Measurements from ENCODE around the gene GFOD2. TPM values are rescaled to one million over a fixed set of nuclear protein-coding genes. Genes with fewer than 3 reads are reported as not detected.
"Not testable (repeated sequence)": the region's sequence is repeated elsewhere in the genome, so short reads cannot be mapped to it uniquely, and the experiment has no call there.

Gene GFOD2
- total RNA-seq, 2 experiments from 2014 or later = 12.5 to 14.2 TPM

DNA sequence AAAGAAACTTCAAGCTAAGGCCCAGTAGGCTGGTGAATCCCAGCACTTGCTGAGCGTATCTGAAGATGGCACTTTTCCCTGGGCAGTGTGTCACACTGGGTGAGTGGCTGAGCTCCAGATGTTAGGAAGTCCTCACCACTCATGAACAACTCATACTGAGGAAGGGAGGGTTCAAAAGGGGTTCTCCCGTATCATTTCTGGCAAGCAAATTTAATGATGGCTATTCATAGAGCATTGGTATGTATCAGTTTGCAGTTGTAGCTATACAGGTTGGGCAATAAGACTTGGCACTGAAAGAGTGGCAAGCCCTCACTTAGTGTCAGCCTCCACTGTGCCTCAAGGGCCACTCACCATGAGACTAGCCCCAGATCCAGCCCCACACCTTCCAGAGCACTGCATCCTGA, 10.7 kb downstream of the GFOD2 start:
- Mint-ChIP-seq H3K4me1 (peaks cover 8% of the 10 kb centered on the region), H3K27me3 (no peaks in the 10 kb centered on the region), H3K4me3 (no peak overlapping the region), H3K27ac (no peak overlapping the region), H3K36me3 (peaks cover 5% of the 10 kb centered on the region), H3K9me3 (no peaks in the 10 kb centered on the region)
- DNase-seq = no peak
- no peak for ATAC-seq (ENCODE audit: low read depth)
- POLR2A ChIA-PET = interaction anchor here (1.0 kb wide), 1 partner anchor 11 kb away, joined by 3 read pairs; the partner anchor contains the start of gene GFOD2

- no peaks in the 10 kb centered on the region for H3K27me3 Mint-ChIP-seq
- H3K4me3 Mint-ChIP-seq = no peak overlapping the region
- peaks cover 5% of the 10 kb centered on the region for H3K36me3 Mint-ChIP-seq
- ATAC-seq (ENCODE audit: low read depth) = no peak
- H3K9me3 Mint-ChIP-seq = no peaks in the 10 kb centered on the region
- POLR2A ChIA-PET = interaction anchor here (1.0 kb wide), 1 partner anchor 11 kb away, joined by 3 read pairs; the partner anchor contains the start of gene GFOD2
- H3K27ac Mint-ChIP-seq = no peak overlapping the region
- no peak for DNase-seq
- H3K4me1 Mint-ChIP-seq = peaks cover 14% of the 10 kb centered on the region
Measured at GRCh38 chr16:67707790-67708189, 11.3 kb downstream of the GFOD2 start.

DNA sequence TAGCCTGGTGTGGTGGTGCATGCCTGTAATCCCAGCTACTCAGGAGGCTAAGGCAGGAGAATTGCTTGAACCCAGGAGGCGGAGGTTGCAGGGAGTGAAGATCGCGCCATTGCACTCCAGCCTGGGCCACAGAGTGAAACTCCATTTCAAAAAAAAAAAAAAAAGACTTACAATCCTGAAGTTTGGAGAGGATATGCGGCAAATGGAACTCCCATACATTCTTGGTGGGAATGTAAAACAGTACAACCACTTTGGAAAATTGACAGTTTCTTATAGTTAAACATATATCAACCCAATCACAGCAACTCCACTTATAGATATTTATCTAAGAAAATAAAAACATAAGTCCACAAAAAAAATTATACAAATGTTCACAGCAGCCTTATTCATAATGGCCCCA, 11.9 kb downstream of the GFOD2 start:
- ATAC-seq (ENCODE audit: low read depth) (no peak), DNase-seq (no peak)
- POLR2A ChIA-PET = interaction anchor here (0.7 kb wide), 1 partner anchor 285 kb away, joined by 4 read pairs; no protein-coding TSS in a partner anchor
- Mint-ChIP-seq H3K27me3 (no peaks in the 10 kb centered on the region), H3K4me3 (no peak overlapping the region), H3K9me3 (no peaks in the 10 kb centered on the region), H3K27ac (no peak overlapping the region), H3K36me3 (peaks cover 5% of the 10 kb centered on the region), H3K4me1 (peaks cover 15% of the 10 kb centered on the region)

GRCh38 chr16:67704110-67704509, 15.0 kb downstream of the GFOD2 start:
- H3K4me1 Mint-ChIP-seq = peaks cover 13% of the 10 kb centered on the region
- peak overlapping the region; percentile 84 for H3K27ac Mint-ChIP-seq
- no peaks in the 10 kb centered on the region for H3K27me3 Mint-ChIP-seq
- H3K4me3 Mint-ChIP-seq = no peak overlapping the region
- no peaks in the 10 kb centered on the region for H3K9me3 Mint-ChIP-seq
- no peak for DNase-seq
- POLR2A ChIA-PET = interaction anchor here (2.3 kb wide), 1 partner anchor 15 kb away, joined by 9 read pairs; the partner anchor contains the start of gene GFOD2
- ATAC-seq (ENCODE audit: low read depth) = no peak
- no peaks in the 10 kb centered on the region for H3K36me3 Mint-ChIP-seq

DNA sequence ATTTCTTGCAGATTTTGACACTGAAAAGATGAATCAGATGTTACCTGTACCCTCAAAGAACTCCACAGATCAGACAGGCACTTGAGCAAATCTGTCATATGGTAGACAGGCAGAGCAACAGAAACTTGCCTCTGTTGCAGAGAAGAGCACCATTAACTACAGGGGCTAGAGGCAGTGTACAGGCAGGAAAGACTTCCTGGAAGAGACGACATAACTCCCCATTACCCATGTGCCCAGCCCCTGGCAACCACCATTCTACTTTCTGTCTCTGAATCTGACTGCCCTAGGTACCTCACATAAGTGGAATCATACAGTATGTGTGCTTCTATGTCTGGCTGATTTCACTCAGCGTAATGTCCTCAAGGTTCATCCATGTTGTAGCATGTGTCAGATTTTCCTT, 15.5 kb downstream of the GFOD2 start:
- Mint-ChIP-seq H3K36me3 (peaks cover 2% of the 10 kb centered on the region), H3K9me3 (no peaks in the 10 kb centered on the region), H3K27me3 (no peaks in the 10 kb centered on the region), H3K4me3 (peak overlapping the region; percentile 49), H3K27ac (peak overlapping the region; percentile 84), H3K4me1 (peaks cover 13% of the 10 kb centered on the region)
- POLR2A ChIA-PET = interaction anchor here (2.3 kb wide), 1 partner anchor 16 kb away, joined by 9 read pairs; the partner anchor contains the start of gene GFOD2
- DNase-seq (no peak), ATAC-seq (ENCODE audit: low read depth) (peak; percentile 93)

- POLR2A ChIA-PET = interaction anchor here (0.7 to 1.1 kb wide), 2 partner anchors 17 to 76 kb away, joined by 4 to 5 read pairs; partner anchors contain the start of gene GFOD2
- DNase-seq (no peak), ATAC-seq (ENCODE audit: low read depth) (no peak)
- Mint-ChIP-seq H3K36me3 (peaks cover 9% of the 10 kb centered on the region), H3K4me1 (peaks cover 13% of the 10 kb centered on the region), H3K9me3 (no peaks in the 10 kb centered on the region), H3K4me3 (no peak overlapping the region), H3K27ac (no peak overlapping the region), H3K27me3 (no peaks in the 10 kb centered on the region)
Measured at GRCh38 chr16:67702130-67702529, 17.0 kb downstream of the GFOD2 start.

DNA sequence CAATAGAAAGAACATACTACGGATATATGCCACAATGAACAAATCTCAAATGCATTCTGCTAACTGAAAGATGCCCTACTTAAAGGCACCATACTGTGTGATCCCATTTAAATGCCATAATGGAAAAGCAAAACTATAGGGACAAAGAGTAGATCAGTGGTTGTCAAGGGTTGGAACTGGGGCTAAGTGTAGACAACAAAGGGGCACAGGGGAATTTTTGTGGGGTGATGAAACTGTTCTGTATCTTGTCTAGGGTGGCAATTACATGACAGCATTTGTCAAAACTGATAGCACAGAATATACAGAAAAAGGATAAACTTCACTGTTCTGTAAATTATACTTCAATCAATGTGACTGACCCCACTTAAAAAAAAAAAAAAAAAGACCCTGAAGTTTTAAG, 17.7 kb downstream of the GFOD2 start:
- H3K36me3 Mint-ChIP-seq = peaks cover 9% of the 10 kb centered on the region
- POLR2A ChIA-PET = interaction anchor here (0.7 kb wide), 1 partner anchor 76 kb away, joined by 4 read pairs; no protein-coding TSS in a partner anchor
- H3K27me3 Mint-ChIP-seq = no peaks in the 10 kb centered on the region
- H3K9me3 Mint-ChIP-seq = no peaks in the 10 kb centered on the region
- no peak for DNase-seq
- H3K4me1 Mint-ChIP-seq = peaks cover 16% of the 10 kb centered on the region
- no peak overlapping the region for H3K4me3 Mint-ChIP-seq
- ATAC-seq (ENCODE audit: low read depth) = no peak
- no peak overlapping the region for H3K27ac Mint-ChIP-seq

- Mint-ChIP-seq H3K9me3 (no peaks in the 10 kb centered on the region), H3K27me3 (no peaks in the 10 kb centered on the region), H3K27ac (no peak overlapping the region), H3K36me3 (peaks cover 9% of the 10 kb centered on the region), H3K4me3 (no peak overlapping the region), H3K4me1 (peaks cover 16% of the 10 kb centered on the region)
- POLR2A ChIA-PET = no interaction called here
- DNase-seq (no peak), ATAC-seq (ENCODE audit: low read depth) (no peak)
Measured at GRCh38 chr16:67699265-67699664, 19.9 kb downstream of the GFOD2 start.

GRCh38 chr16:67697422-67698185, 21.5 kb downstream of the GFOD2 start:
- no peak overlapping the region for H3K27ac Mint-ChIP-seq
- peaks cover 3% of the 10 kb centered on the region for H3K4me1 Mint-ChIP-seq
- ATAC-seq (ENCODE audit: low read depth) = no peak
- H3K4me3 Mint-ChIP-seq = no peak overlapping the region
- H3K36me3 Mint-ChIP-seq = peaks cover 9% of the 10 kb centered on the region
- H3K9me3 Mint-ChIP-seq = no peaks in the 10 kb centered on the region
- no peak for DNase-seq
- no peaks in the 10 kb centered on the region for H3K27me3 Mint-ChIP-seq
- POLR2A ChIA-PET = interaction anchor here (0.5 kb wide), 1 partner anchor 9 kb away, joined by 4 read pairs; no protein-coding TSS in a partner anchor

GRCh38 chr16:67694611-67695010, 24.5 kb downstream of the GFOD2 start:
- H3K36me3 Mint-ChIP-seq = peaks cover 11% of the 10 kb centered on the region
- DNase-seq (no peak), ATAC-seq (ENCODE audit: low read depth) (no peak)
- H3K4me1 Mint-ChIP-seq = peaks cover 4% of the 10 kb centered on the region
- POLR2A ChIA-PET = interaction anchor here (0.6 kb wide), 1 partner anchor 397 kb away, joined by 5 read pairs; no protein-coding TSS in a partner anchor
- no peak overlapping the region for H3K4me3 Mint-ChIP-seq
- no peak overlapping the region for H3K27ac Mint-ChIP-seq
- no peaks in the 10 kb centered on the region for H3K27me3 Mint-ChIP-seq
- H3K9me3 Mint-ChIP-seq = no peaks in the 10 kb centered on the region

DNA sequence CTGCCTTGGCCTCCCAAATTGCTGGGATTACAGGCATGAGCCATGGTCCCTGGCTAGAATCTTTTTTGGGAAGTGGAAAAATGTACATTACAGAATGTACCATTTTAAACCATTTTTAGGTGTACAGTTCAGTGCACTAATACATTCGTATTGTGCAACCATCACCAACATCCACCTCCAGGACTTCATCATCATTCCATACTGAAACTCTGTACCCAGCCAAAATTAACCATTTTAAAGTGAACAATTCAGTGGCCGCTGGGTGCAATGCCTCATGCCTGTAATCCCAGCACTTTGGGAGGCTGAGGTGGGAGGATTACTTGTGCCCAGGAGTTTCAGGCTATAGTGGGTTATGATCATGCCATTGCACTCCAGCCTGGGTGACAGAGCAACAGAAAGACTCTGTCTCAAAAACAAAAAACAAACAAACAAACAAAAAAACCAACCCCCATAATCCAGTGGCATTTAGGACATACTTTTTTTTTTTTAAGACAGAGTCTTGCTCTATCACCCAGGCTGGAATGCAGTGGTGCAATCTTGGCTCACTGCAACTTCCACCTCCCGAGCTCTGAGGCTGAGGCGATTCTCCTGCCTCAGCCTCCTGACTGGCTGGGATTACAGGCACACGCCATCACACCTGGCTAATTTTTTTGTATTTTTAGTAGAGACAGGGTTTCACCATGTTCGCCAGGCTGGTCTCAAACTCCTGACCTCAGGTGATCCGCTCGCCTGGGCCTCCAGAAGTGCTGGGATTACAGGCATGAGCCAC, 25.4 kb downstream of the GFOD2 start:
- H3K4me3 Mint-ChIP-seq = not testable (repeated sequence)
- POLR2A ChIA-PET = interaction anchor here (0.9 kb wide), 1 partner anchor 446 kb away, joined by 4 read pairs; no protein-coding TSS in a partner anchor

DNA sequence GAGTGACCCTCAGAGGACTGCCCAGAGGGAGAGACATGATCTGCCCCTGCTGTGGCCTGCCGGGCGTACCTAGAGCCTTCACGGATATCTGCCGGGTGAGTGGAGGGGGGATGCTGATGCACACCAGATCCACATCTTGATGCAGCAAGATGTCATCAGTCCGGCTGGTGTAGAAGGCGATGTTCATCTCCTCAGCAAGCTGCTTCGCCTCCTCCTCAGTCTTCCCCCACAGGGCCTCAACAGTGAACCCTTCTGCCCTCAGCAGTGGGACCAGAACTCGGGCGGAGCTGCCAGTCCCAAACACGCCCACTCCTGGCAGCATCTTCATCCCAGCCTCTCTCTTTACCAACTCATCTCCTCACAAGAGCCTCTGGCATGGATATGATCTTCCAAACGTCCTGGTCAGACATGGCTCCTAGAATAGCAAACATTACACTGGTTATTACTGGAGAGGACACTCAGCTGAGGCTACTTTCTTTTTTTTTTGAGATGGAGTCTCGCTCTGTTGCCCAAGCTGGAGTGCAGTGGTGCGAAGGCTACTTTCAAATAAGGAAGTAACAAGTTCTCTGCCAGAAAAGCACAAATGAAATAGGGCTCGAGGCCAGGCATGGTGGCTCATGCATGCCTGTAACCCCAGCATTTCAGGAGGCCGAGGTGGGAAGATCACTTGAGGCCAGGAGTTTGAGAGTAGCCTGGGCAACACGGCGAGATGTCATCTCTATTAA, 33.6 kb downstream of the GFOD2 start:
- no peak overlapping the region for H3K27ac Mint-ChIP-seq
- ATAC-seq (ENCODE audit: low read depth) = no peak
- no peaks in the 10 kb centered on the region for H3K9me3 Mint-ChIP-seq

More for the DNA sequence above, 25.4 kb downstream of the GFOD2 start:
- not testable (repeated sequence) for H3K4me1 Mint-ChIP-seq; H3K9me3 Mint-ChIP-seq; H3K27ac Mint-ChIP-seq; DNase-seq; H3K27me3 Mint-ChIP-seq; ATAC-seq (ENCODE audit: low read depth)
- peaks cover 11% of the 10 kb centered on the region for H3K36me3 Mint-ChIP-seq

GRCh38 chr16:67683767-67684166, 35.3 kb downstream of the GFOD2 start:
- H3K27me3 Mint-ChIP-seq = no peaks in the 10 kb centered on the region
- no peaks in the 10 kb centered on the region for H3K4me1 Mint-ChIP-seq
- peaks cover 2% of the 10 kb centered on the region for H3K36me3 Mint-ChIP-seq
- DNase-seq (no peak), ATAC-seq (ENCODE audit: low read depth) (no peak)
- POLR2A ChIA-PET = no interaction called here
- no peak overlapping the region for H3K4me3 Mint-ChIP-seq
- no peaks in the 10 kb centered on the region for H3K9me3 Mint-ChIP-seq
- no peak overlapping the region for H3K27ac Mint-ChIP-seq

More for the DNA sequence above, 33.6 kb downstream of the GFOD2 start:
- POLR2A ChIA-PET = interaction anchor here (0.7 kb wide), 1 partner anchor 59 kb away, joined by 3 read pairs; no protein-coding TSS in a partner anchor
- Mint-ChIP-seq H3K4me1 (no peaks in the 10 kb centered on the region), H3K36me3 (peaks cover 2% of the 10 kb centered on the region), H3K27me3 (no peaks in the 10 kb centered on the region), H3K4me3 (no peak overlapping the region)
- DNase-seq = no peak

All from activated naive CD8-positive, alpha-beta T cell treated with anti-CD3 and anti-CD28 coated beads, Interleukin-2, amount 10 ng/mL, durations not matched to agents 7 days and 5 days (primary cell).